Right lobe of liver (tissue), 4 donors: ENCODE measurements around the gene LRMDA.

ENCODE experiments used
- POLR2A ChIP-seq: fragments of 450-650 bp; IDR thresholded peaks from one replicate; pipeline ENCODE4 v1.6.1; 2017; ENCODE audit warnings: antibody characterized with exemption, mild to moderate bottlenecking
- TF ChIP-seq, protein P1 (sequence below), 4 donors: fragments of 200-600 bp in 3 of 4; fragments of 450-650 bp in 1 of 4; IDR thresholded peaks; one replicate each; pipeline versions ENCODE4 v1.5.1 to v1.8.0; 2016 to 2022; ENCODE audit warnings: antibody characterized with exemption in 4 of 4, mild to moderate bottlenecking in 2 of 4
- donor health status: DM: no; HTN: no; CAD: no.
- donor health status: DM: no; HTN: no; CAD: no.
- donor health status: DM: no; HTN: yes; CAD: no.

DNA sequence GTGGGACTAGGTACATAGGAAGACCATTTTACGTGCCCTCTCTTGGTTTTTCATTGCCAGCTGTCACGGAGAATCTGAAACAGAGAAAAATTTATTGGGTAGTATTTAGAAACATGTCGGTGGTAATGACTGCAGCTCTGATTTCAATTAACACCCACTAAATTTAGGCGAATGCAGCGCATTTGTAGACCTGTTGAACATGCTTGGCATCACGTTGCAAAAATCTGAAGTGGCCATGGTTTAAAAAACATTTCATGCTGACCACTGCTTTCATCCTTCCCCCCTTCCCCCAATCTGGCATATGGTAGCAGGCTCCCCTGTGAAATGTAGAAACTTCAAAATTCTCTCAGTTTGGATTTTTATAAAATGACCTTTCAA lies 34.0 kb downstream of the LRMDA start:
- TF ChIP-seq, protein P1, sequence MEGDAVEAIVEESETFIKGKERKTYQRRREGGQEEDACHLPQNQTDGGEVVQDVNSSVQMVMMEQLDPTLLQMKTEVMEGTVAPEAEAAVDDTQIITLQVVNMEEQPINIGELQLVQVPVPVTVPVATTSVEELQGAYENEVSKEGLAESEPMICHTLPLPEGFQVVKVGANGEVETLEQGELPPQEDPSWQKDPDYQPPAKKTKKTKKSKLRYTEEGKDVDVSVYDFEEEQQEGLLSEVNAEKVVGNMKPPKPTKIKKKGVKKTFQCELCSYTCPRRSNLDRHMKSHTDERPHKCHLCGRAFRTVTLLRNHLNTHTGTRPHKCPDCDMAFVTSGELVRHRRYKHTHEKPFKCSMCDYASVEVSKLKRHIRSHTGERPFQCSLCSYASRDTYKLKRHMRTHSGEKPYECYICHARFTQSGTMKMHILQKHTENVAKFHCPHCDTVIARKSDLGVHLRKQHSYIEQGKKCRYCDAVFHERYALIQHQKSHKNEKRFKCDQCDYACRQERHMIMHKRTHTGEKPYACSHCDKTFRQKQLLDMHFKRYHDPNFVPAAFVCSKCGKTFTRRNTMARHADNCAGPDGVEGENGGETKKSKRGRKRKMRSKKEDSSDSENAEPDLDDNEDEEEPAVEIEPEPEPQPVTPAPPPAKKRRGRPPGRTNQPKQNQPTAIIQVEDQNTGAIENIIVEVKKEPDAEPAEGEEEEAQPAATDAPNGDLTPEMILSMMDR (IDR thresholded peaks at IDR 0.05) = no peak
- TF ChIP-seq POLR2A = no peak
